ENCODE results near the gene FAP.

- no peak for TF ChIP-seq POLR2A (IDR thresholded peaks at IDR 0.05; ENCODE audit: low read depth, low read length)
- TF ChIP-seq TAF1 (IDR thresholded peaks at IDR 0.05; ENCODE audit: borderline replicate concordance, low read depth, low read length), result no peak
- TF ChIP-seq POLR2AphosphoS5 (IDR thresholded peaks at IDR 0.05; ENCODE audit: low read depth, low read length), result no peak
These were observed 13.3 kb upstream of the FAP start for GRCh38 chr2:162256591-162256991.

All from GM12892 (cell line).